Raji (cell line): ENCODE data around the gene ILF3.

Experiments
- POLR2A ChIP-seq: IDR thresholded peaks from 2 replicates; pipeline ENCODE4 v1.6.1; 2011; ENCODE audit warnings: low read depth, low read length, control low read depth; ENCODE audit not compliant: insufficient read depth

ILF3 gene

GRCh38 chr19:10699650-10700335, 45.6 kb downstream of the ILF3 start:
- TF ChIP-seq POLR2A = no peak

- TF ChIP-seq POLR2A = no peak
These were observed 47.9 kb downstream of the ILF3 start for GRCh38 chr19:10701955-10702525.

- no peak for TF ChIP-seq POLR2A
These were observed 52.8 kb downstream of the ILF3 start for GRCh38 chr19:10706990-10707389.

GRCh38 chr19:10707440-10707839, 53.3 kb downstream of the ILF3 start:
- no peak for TF ChIP-seq POLR2A

- no peak for TF ChIP-seq POLR2A
These were observed 54.1 kb downstream of the ILF3 start for GRCh38 chr19:10708291-10708690.

- TF ChIP-seq POLR2A = no peak
These were observed 57.9 kb downstream of the ILF3 start for GRCh38 chr19:10712045-10712444.

GRCh38 chr19:10712754-10713153, 58.6 kb downstream of the ILF3 start:
- TF ChIP-seq POLR2A = no peak

- no peak for TF ChIP-seq POLR2A
These were observed 59.2 kb downstream of the ILF3 start for GRCh38 chr19:10713317-10713716.

GRCh38 chr19:10717054-10717355, 62.9 kb downstream of the ILF3 start:
- no peak; the same call in 1 of the 2 replicates for TF ChIP-seq POLR2A

GRCh38 chr19:10717356-10718204, 63.4 kb downstream of the ILF3 start, which contains the start of gene DNM2:
Gene DNM2 (plus strand): TSS chr19:10718079. CDS start chr19:10718243, 164 bp downstream.
- peak; percentile 58 for TF ChIP-seq POLR2A

GRCh38 chr19:10718205-10719196, 64.4 kb downstream of the ILF3 start:
- TF ChIP-seq POLR2A = no peak

GRCh38 chr19:10719466-10719961, 65.4 kb downstream of the ILF3 start:
- TF ChIP-seq POLR2A = no peak

GRCh38 chr19:10720607-10721125, 66.5 kb downstream of the ILF3 start:
- no peak for TF ChIP-seq POLR2A

GRCh38 chr19:10723591-10723990, 69.4 kb downstream of the ILF3 start:
- TF ChIP-seq POLR2A = no peak
